NCI-H774 (cell line): ENCODE data around the gene PREB.

ENCODE experiments used
- DNase-seq: peaks from one replicate; lab custom pipeline; 2025; lab: John Stamatoyannopoulos, UW

The PREB gene

GRCh38 chr2:27152796-27153464 is 18.5 kb upstream of the PREB start:
- DNase-seq = peak; percentile 62

- no peak for DNase-seq
Measured at GRCh38 chr2:27152102-27152795, 17.8 kb upstream of the PREB start.

- DNase-seq = no peak
Measured at GRCh38 chr2:27150639-27151230, 16.3 kb upstream of the PREB start.

- no peak for DNase-seq
Measured at GRCh38 chr2:27149570-27150405, 15.4 kb upstream of the PREB start.

- no peak for DNase-seq
Measured at GRCh38 chr2:27148801-27149439, 14.5 kb upstream of the PREB start, which contains the start of gene TCF23. TCF23 (plus strand) TSS chr2:27149004; CDS start chr2:27149134, 130 bp downstream.

GRCh38 chr2:27147935-27148334 is 13.5 kb upstream of the PREB start:
- DNase-seq = no peak

GRCh38 chr2:27145682-27146081 is 11.2 kb upstream of the PREB start:
- no peak for DNase-seq

- no peak for DNase-seq
Measured at GRCh38 chr2:27143285-27143684, 8.8 kb upstream of the PREB start.

- no peak for DNase-seq
Measured at GRCh38 chr2:27139310-27139709, 4.9 kb upstream of the PREB start, which contains the start of gene PRR30. PRR30 (minus strand) TSS chr2:27139410; CDS start chr2:27138329, 1,081 bp downstream.

- DNase-seq = no peak
Measured at GRCh38 chr2:27138111-27138510, 3.7 kb upstream of the PREB start.

- DNase-seq = no peak
Measured at GRCh38 chr2:27137322-27137935, 3.0 kb upstream of the PREB start.

- DNase-seq = no peak
Measured at GRCh38 chr2:27136751-27137150, 2.3 kb upstream of the PREB start.

GRCh38 chr2:27135478-27135955 is 1.1 kb upstream of the PREB start:
- no peak for DNase-seq

- no peak for DNase-seq
Measured at GRCh38 chr2:27134781-27135477, 493 bp upstream of the PREB start.

GRCh38 chr2:27133195-27133875 is 1.1 kb downstream of the PREB start:
- no peak for DNase-seq

GRCh38 chr2:27131429-27131828 is 3.0 kb downstream of the PREB start:
- no peak for DNase-seq

GRCh38 chr2:27130396-27130795 is 4.0 kb downstream of the PREB start:
- no peak for DNase-seq

- DNase-seq = no peak
Measured at GRCh38 chr2:27128668-27129571, 5.5 kb downstream of the PREB start.
